ENCODE data around the gene SPEF2.
"Not testable (repeated sequence)": the region's sequence is repeated elsewhere in the genome, so short reads cannot be mapped to it uniquely, and the experiment has no call there.

The SPEF2 gene

DNA sequence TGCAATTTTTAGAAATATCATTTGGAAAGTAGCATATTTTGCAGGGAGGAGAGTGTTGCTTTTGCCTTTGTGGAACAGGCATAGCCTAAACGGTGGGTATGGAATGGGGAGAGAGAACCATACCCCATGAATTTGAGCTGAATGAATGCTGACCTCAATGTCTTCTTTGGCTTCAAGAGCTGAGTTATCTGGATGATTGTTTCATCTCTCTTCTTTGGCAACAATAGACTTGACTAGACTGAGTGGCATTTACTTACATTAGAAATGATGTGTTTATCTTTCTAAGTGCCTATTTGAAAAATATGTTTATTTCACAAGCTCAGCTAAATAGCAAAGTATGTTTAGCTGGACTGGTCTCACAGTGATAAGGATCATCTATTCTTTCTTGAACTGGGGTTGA, 42.8 kb downstream of the SPEF2 start:
- no peak for DNase-seq

DNA sequence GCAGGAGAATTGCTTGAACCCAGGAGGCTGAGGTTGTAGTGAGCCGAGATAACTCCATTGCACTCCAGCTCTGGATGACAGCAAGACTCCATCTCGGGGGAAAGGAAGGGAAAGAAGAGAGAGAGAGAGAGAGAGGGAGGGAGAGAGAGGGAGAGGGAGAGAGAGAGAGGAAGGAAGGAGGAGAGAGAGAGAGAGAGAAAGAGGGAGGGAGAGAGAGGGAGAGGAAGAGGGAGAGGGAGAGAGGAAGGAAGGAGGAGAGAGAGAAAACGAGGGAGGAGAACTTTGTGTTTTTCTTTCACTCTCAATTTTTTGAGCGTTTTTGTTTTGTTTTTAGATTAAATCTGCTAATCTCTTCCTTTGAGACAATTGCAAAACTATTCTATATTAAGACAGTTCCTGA, 46.9 kb downstream of the SPEF2 start:
- no peak for DNase-seq

GRCh38 chr5:35665096-35665495, 47.4 kb downstream of the SPEF2 start:
- no peak for DNase-seq

DNA sequence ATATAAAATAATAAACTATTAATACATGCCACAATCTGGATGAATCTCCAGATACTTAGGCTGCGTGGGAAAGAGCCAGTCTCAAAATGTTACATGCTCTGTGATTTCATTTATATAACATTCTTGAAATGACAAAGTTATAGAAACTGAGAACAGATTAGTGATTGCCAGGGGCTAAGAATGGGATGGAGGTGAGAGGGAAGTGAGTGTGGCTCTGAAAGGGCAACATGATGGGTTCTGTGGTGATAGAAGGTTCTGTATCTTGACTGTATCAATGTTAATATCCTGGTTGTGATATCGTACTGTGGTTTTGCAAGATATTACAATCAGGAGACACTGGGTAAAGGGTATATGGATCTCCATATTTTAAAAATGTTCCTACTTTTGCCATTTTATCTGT, 50.7 kb downstream of the SPEF2 start:
- no peak for DNase-seq

DNA sequence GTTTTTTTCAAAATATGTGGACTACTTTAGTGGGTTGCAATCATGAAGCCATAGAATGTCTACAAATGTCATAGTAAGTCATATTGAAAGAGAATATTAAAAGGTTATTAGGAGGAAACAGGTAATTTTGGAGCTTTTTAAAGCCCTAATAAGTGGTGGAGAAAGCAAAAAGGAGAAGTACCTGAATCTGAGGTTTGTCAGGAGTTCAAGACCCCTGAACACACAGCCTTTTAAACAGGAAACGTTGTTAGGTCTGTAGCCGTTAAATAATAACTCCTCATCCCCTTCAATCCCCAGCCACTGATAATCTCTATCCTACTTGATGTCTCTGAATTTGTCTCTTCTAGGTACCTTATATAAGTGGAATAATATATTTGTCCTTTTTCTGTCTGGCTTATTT, 51.1 kb downstream of the SPEF2 start:
- no peak for DNase-seq

- no peak for DNase-seq
These were observed 54.1 kb downstream of the SPEF2 start for GRCh38 chr5:35671541-35672295.

- not testable (repeated sequence) for DNase-seq
These were observed 54.6 kb downstream of the SPEF2 start for GRCh38 chr5:35672296-35672655.

DNA sequence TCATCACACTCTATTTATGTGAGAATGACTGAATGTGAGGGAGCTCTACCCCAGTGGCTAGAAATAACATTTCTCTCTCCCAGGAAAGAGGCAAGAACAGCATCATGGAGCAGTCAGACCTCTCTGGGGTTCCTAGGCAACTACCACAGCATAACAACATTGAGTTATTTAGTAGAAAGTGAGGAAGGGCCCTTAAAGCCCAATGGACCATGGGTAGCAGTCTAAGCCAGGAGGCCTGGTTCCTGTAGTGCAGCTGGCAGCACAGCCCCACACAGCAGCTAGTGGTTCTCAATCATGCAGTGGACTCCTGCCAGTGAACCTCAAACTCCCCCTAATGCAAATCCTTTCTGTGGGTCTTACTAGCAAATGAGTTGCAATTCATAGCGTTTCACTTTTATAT, 55.3 kb downstream of the SPEF2 start:
- DNase-seq = no peak

GRCh38 chr5:35674049-35674448, 56.4 kb downstream of the SPEF2 start:
- no peak for DNase-seq

DNA sequence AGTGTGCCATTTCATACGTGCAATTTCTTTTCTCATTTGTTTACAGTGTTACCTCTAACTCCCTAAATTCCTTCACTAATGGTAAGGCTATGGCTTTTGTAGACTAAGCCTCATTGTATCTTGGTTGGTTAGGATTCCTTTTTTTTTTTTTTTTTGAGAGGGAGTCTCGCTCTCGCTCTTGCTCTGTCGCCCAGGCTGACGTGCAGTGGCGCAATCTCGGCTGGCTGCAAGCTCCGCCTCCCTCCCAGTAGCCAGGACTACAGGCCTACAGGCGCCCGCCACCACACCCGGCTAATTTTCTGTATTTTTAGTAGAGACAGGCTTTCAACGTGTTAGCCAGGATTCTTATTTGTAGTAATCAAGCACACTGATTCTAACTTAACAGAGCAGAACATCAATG, 57.7 kb downstream of the SPEF2 start:
- DNase-seq = no peak

DNA sequence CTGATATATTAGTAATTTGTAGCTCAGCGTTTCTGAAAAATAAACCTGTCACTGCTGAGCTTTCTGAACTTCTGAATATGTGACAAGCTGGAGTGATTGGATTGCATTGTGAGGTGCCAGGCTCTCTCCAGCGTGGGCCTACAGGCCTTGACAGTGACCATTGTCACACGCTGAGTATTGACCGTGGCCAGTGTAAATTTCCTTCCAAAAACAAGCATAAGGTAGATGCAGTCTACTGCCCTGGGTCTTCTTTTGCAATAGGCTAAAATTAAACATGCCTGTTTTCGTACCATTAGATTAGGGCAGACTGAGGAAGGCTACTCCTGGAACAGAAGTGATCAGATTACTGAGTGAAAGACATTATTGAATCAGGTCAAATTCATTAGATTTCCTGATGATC, 60.2 kb downstream of the SPEF2 start:
- no peak for DNase-seq

GRCh38 chr5:35678661-35679060, 61.0 kb downstream of the SPEF2 start:
- no peak for DNase-seq

DNA sequence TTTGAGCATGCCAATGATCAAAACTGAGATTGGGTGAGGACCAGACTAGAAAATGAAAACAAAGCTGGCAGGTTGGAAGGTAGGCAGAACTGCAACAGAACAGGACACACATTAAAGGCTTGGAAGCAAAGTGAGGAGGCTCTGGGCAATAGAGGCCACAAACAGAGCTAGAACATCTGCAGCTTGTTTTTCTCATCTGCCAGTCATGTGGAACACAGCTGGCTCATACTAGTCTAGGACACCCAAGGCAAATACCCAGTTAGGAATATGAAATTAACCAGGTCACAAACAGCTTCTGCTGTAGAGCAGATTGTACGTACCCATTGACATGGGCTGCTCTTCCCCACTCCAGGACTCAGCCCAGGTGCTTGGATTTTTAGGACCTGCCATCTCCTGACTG, 61.7 kb downstream of the SPEF2 start:
- no peak for DNase-seq

DNA sequence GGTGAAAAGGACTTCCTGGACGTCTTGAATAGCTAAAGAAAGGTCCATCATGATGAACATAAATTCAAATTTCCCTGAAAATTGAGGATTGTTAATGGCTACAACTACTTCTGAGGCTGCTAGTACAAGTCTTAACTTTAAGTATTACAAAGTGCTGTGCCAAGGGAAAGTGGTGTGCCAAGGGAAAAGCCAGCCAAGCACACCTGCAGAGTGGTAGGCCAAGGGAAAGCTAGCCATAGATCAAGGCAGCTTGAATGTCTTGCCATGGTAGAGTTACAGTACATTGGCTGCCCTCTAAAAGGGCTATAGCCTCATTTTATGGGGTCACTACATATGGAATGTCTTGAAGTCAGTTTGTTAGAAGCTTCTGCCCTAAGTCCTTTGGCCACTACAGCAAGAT, 64.2 kb downstream of the SPEF2 start:
- no peak for DNase-seq

- no peak for DNase-seq
These were observed 65.8 kb downstream of the SPEF2 start for GRCh38 chr5:35683466-35683865.

- DNase-seq = no peak
These were observed 67.5 kb downstream of the SPEF2 start for GRCh38 chr5:35685161-35685560.

- no peak for DNase-seq
These were observed 70.3 kb downstream of the SPEF2 start for GRCh38 chr5:35687961-35688360.

GRCh38 chr5:35694481-35694880, 76.8 kb downstream of the SPEF2 start:
- no peak for DNase-seq

DNA sequence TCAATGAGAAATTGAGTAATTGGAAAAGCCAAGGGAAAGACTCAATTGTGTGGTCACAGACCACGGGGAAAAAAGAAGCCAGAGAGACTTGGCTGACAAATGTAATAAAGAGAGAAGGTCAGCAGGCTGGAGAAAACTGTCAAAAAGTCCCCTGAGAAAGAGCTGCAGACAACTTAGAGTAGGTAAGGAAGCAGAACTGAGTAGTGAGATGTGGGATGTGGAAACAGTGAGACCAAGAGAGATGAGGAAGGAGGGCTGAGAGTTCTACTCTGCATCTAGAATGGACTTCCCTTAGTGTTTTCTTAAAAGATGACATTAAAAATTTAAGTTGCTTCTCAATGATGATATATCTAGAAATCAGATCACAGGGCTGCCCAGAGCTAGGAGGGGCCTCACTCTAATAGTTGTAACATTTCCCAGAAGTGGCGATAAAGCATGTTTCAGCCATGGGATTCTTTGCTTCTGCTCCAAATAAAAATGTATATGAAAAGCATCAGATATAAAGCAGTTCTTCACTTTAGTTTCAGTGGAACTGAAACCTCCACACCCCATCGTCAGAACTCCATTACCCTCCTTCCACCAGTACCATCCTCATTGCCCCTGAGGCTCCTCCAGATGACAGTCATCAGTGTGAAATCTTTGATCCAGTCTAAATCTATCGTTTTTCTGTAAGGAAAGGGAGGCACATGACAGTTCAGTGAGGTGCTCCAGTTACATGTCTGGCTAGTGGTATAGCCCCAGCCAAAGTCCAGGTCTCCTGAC, 80.6 kb downstream of the SPEF2 start:
- no peak for DNase-seq

GRCh38 chr5:35707659-35708058, 90.0 kb downstream of the SPEF2 start:
- DNase-seq = no peak

DNA sequence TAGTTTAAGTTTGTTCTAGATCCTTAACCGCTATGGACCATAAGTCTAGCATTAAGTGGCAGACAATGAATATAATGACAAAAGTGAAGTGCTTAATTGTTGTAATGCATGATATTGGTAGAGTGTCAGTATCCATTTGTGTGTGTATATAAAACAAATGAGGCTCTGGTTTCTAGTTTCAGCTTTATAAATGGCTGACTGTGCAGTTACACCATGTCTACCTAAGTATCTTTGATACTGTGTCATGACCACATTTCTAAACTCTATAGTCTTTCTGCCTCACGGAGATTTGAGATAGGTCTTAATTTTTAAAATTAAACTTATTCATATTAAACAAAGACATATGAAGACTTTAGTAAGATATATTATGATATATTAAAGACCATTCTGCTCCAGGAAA, 92.0 kb downstream of the SPEF2 start:
- no peak for DNase-seq

DNA sequence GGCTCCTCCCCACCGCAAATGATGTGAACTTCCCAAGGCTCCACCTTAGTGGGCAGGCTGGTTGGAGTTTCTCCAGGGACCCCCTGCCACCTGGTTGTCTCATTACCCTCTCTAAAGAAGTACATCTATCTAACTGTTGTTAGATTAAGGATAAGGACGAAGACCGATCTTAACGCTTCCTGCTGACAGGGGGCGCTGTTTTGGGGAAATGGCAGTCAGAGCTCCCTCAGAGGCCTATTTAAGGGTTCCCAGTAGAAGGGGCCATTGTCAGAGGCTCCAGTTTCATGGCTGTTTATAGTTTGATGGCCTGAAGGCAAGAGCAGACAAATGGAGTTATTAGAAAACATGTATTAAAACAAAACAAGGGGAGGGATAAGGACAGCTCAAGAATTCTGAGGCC, 100.1 kb downstream of the SPEF2 start:
- DNase-seq = no peak

DNA sequence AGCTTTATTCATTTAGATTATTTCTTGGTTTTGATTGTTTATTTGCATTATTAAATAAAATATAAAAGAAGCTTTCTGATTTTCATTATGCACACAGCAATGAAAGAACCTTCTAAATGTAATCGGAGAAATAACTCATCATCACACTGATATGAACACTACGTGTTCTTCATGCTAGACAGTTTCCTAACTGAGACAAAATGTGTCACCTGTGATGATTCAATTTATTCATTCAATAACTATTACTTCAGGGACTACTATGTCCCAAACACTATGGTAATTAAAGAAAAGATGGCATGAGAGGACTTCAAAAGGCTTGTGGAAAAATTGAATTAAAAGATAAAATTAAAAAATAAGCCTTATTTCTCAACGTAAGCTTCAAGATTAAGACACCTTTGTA, 118.1 kb downstream of the SPEF2 start:
- no peak for DNase-seq

GRCh38 chr5:35736280-35736679, 118.6 kb downstream of the SPEF2 start:
- no peak for DNase-seq

Measured in NCI-H1436 treated with DMSO at 0.1 percent for 48 hours (cell line).